Stimulated activated CD4-positive, alpha-beta T cell treated with anti-CD3 and anti-CD28 coated beads, Interleukin-1b, Interleukin-23, amount 100 ng/mL, for 24 hours (primary cell): ENCODE data around the gene MMP11.
"Not testable (repeated sequence)": the region's sequence is repeated elsewhere in the genome, so short reads cannot be mapped to it uniquely, and the experiment has no call there.

ENCODE experiments used
- DNase-seq, 4 experiments: peaks; one replicate each; pipeline ENCODE4 v3.0.0-alpha.2; 2020; ENCODE audit warnings: low read depth in 4 of 4, low spot score in 1 of 4

Gene MMP11

DNA sequence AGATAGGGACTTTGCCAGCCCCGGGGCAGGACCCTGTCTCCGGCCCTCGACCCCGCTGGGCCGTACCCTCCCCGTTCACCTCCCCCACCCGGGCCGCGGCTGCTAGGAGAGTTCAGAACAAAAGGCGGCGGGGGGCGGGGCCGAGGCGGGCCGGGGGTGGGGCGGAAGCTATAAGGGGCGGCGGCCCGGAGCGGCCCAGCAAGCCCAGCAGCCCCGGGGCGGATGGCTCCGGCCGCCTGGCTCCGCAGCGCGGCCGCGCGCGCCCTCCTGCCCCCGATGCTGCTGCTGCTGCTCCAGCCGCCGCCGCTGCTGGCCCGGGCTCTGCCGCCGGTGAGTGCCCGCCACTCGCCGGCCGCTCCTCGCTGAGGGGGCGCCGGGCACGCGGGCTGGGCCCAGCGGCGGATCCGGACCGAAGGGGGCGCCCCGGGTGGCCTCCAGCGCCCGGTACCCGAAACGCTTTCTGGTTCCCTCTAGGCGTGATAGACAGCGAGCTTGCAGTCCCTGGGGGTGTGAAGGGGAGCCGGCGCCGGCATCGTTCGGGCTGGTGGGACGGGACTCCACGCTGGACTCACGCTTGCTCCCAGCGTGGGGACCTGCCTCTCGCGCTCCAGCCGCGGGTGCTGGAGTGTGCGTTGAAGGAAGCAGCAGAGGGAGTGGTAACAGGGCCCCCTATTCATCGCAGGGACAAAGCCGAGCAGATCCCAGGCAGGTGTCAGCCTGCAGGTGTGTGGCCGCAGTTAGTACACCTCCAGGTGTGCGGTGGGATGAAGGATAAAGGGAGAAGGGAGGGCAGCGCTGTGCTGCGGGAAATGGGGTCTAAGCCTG, at the start of gene MMP11:
TSS of gene MMP11 (plus strand) at position 201 of the 825 bp plus-strand sequence. CDS start at position 223, 22 bp downstream.
- DNase-seq = peak in 2 of 4 experiments; percentile 33 to 49

- DNase-seq = not testable (repeated sequence)
Observed at GRCh38 chr22:23728108-23728507, 44.5 kb upstream of the MMP11 start.

- DNase-seq = no peak
Observed at GRCh38 chr22:23737696-23738095, 35.0 kb upstream of the MMP11 start.

DNA sequence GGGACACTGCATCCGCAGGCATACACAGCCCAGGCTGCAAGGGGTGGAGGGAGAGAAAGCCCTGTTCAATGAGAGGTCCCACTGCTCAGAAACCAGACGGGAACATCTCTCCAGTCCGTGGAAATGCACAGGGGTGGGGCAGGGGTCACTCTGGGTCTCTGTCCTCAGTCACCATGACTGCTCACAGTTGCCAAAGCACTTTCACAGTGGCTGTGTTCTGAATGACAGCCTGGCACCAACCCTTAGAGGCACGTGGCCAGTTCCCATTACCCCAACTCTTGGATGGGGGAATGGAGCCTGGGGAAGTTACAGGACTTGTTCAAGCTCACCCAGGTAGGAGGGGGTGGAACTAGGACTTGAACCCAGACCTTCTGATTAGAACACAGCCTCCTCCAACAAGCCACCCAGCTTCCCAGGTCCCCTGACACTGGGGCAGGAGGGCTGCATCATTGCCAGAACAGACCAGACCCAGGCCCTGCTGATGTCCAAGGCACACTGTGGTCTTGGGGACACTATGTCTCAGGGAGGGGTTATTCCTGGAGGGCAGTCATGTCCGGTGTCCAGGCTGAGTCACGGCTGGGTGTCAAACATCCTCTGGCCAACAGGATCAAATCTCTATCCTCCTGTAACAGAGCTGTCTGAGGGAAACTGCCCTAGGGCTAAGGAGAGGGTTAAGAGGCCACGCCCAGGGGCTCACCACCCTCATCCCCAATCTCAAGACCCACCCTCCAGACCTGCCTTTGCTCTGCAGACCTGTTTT, 30.0 kb upstream of the MMP11 start:
- no peak for DNase-seq

DNA sequence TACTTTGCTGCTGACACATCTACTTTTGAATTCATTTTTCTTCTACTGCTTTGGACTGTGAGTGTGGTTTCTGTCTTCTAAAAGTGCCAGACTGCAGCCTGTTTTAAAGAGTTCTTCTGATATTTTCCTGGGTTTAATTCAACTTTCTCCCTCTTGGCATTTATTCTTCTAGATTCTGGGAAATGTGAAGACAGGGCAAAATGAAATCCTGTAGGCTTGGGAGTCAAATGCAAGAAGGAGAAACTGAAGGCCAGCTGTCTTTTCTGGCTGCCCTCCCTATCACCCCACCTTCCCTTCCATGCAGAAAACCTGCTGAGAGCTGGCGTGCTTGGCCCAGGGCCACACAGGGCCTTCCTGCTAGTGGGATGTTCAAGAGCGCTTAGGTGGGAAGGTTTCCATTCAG, 29.3 kb upstream of the MMP11 start:
- no peak for DNase-seq

DNA sequence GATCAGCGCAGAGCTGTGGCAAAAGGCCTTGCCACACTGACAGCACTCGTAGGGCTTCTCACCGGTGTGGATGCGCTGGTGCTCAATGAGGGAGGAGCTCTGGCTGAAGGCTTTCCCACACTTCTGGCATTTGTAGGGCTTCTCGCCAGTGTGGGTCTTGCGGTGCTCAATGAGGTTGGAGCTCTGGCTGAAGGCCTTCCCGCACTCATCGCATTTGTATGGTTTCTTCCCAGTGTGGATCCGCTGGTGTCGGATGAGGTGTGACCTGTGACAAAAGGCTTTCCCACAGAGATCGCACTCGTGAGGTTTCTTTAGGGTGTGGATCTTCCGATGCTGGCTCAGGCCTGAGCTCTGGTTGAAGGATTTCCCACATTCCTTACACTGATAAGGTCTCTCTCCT, 28.6 kb upstream of the MMP11 start:
- DNase-seq = no peak

DNA sequence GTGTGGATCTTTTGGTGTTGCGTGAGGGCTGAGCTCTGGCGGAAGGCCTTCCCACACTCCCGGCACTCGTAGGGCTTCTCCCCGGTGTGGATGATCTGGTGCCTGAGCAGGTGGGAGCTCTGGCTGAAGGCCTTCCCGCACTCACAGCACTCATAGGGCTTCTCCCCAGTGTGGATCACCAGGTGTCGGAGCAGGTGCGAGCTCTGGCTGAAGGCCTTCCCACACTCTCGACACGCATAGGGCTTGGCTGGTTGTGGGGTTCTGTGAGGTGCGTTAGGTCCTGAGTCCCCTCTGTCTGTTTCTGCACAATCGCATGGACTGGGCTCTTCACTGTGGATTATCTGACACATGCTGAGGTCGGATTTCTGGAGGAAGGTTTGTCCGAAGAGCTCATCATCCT, 28.2 kb upstream of the MMP11 start:
- no peak for DNase-seq

GRCh38 chr22:23745791-23746190, 26.9 kb upstream of the MMP11 start:
- no peak for DNase-seq

DNA sequence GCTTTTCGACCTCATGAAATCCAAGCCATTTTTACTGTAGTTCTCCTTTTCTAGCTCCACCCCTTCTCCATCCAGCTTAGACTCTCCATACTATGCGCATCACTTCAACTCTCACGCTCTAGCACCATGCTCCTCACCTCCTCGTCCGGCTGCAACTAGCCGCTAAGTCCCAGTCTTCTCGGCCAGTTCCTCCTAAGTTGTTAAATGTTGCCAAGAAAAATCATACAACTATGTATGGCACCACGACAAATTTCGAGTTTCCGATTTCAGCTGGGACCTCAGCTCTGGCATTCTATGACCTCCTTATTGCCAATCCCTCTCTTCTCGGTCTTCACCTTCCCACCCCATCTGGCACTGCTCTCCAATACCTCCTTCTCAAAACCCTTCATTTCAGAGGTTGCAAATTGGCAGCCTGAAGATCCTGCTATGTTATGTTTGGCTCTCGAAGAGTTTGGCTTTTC, 22.8 kb upstream of the MMP11 start:
- no peak for DNase-seq

- DNase-seq = no peak
Observed at GRCh38 chr22:23750367-23750713, 22.3 kb upstream of the MMP11 start.

DNA sequence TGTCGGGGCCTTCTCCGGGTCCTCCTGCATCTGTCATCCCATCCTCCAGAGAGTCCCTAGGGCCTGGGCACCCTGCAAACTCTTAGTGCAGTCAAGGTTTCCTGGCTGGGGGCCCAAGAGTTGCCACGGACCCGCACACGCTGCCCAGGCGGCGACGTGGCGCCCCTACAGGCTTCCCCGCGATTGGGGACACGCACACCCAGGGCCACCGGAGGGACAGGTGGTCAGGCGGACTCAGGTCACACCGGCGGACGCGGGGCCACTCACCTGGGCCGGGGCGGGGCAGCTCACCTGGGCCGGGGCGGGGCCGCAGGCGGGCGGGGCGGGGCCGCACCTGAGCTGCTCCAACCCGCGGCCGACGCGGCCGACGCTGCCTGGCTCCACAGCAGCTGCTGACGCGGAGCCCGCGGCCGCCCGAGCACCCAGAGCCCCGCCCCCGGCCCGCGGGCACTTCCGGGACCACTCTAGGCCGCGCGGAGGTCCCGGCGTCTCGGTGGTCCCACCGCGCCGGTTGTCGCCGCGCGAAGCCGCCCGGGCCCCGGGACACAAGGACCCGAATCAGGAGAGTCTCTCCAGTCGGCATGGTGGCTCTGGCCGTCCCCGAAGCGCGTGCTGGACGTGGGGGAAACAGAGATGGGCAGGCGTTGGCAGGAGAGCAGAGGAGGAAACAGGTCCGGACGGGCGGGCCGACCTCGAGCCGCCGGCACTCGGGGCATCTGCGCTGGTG, 21.8 kb upstream of the MMP11 start, which contains the start of gene ZNF70:
TSS of gene ZNF70 (minus strand) at position 399 of the 727 bp plus-strand sequence. CDS start 5,972 bp downstream, outside the sequence.
- DNase-seq = peak; percentile 45 to 80 (median 64)

DNA sequence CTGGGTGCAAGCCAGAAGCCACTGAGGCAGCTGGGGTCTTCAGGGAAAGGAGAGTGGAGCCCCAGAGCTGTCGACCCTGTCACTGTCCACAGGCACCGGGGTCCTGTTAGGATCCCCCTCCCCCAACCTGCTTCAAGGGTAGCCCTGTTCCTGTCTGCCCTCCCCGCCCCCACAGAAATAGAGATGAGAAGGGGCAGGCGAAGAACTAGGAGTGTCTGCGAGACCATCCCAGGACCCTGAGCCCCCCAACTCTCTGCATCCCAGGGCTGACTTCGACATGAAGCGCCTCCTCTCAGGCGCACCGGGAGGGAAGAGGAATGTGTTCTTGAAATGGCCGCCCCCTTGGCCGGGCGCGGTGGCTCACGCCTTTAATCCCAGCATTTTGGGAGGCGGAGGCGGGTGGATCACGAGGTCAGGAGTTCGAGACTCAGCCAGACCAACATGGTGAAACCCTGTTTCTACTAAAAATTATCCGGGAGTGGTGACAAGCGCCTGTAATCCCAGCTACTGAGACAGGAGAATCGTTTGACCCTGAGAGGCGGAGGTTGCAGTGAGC, 21.1 kb upstream of the MMP11 start:
- DNase-seq = no peak

DNA sequence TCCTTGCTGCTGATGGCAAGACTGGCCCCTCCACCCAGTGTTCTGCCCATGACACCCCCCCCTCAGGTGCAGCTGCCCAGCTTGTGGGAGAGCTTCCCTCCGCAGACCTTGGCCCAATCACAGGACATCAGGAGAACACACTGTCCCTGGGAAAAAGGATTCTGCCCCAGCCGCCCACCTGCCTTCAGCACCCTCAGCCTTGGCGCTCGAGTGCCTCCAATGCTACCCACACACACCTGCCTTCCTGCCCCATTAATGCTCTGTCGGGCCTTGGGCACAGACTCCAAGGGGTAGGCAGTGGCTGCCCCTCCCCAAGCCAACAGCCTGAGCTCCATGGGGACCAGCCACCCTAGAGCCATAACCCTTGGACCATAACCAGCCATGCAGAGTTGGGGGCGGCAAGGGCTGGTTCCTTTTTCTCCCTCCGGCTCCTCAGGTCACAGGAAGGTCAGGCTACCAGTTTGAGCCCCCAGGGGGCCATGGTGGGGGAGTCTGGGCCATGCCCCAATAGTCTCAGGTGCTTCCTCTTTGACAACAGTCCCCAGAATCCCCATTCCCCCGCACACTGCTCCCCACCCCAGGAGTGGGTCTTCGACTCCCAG, 20.5 kb upstream of the MMP11 start:
- no peak for DNase-seq

DNA sequence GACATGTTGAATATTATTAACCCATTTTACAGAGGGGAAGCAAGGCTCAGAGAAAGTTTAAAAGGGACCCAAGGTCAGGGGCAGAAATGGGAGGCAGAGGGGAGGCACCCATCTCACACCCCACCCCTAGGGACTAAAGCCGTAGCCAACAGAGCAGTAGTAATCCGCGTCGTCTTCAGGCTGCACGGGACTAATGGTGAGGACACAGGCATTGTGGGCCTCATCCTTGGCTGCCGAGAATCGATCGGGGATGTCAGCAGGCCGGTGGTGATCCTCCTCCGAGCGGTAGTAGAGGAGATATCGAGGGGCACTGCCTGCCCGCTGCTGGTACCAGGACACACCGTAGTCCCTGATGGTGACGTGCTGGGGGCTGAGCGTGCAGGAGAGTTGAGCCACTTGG, 19.9 kb upstream of the MMP11 start:
- no peak for DNase-seq

DNA sequence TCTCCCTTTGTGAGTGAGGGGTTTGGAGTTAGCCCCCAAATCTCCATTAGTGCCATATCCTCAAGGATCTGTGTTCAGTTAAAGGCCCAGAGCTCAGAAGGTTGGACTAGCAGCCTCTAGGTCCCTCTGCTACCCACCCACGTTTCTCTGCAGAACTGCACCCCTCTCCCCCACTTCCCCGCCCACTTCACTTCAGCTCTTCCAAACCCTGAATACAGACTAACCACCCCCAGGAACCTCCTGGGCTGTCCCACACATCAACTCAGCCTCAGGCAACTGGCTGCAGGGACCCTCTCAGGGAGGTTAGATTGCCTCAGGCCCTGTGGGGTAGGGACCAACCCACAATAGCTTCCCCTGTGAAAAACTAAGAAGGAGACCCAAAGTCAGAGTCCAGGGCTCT, 19.3 kb upstream of the MMP11 start:
- no peak for DNase-seq

DNA sequence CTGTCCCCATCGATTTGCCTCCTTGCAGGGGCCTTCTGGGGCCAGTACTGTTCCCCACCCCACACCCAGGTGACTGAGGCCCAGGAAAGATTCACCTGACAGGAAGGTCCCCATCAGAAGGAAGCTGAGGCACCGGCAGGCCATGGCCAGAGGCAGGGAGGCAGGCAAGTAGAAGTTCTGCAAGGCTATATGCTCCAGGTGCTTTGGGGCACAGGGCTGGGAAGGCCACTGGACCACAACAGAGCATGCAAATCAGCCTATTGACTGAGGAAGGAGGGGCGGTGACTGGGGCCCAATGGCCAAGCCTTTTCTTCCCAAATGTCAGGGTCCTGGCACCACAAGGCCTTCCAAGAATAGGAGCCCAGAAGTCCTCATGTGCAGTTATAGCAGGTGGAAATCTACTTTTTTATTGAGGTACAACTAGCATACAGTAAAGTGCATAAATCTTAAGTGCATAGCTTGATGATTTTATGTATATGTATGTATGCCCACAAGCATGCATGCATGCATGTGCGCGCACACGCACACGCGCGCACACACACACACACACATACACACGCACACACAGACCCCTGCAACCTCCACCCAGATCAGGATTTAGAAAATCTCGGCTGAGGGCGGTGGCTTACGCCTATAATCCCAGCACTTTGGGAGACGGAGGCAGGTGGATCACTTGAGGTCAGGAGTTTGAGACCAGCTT, 18.3 kb upstream of the MMP11 start, which contains the start of gene VPREB3:
TSS of gene VPREB3 (minus strand) at position 206 of the 700 bp plus-strand sequence. CDS start at position 144, 62 bp downstream.
- no peak for DNase-seq

GRCh38 chr22:23754980-23755636, 17.5 kb upstream of the MMP11 start:
- DNase-seq = no peak

DNA sequence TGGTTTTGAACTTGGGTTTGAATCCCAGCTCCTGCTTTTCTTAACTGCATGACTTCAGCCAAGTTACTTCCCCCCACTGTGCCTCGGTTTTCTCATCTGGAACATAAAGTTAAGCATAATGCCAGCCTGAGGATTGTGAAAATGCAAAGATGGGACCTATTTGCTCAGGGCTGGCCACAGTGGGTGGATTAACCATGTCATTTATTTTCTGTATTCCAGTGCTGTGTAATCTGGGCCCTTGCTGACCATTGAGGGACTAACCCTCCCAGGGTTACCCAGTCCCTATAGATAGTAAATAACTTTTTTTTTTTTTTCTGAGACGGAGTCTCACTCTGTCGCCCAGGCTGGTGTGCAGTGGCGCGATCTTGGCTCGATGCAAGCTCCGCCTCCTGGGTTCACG, 16.9 kb upstream of the MMP11 start:
- DNase-seq = no peak

DNA sequence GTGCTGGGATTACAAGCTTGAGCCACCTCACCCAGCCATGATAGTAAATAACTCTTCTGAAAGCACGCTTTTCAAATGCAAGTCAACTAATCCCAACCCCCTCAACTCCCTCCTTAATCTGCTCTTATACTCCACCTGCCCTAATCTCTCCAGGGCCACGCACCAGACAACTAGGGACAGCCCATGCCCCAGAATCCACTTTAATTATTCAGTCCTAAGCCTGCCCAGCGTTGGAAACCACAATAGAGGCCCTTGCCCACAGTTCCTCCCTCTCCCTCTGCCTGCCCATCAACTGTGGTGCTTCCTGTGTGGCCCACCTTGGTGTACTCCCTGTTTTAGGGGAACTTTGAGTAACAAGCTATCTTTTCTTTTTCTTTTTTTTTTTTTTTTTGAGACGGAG, 15.8 kb upstream of the MMP11 start:
- DNase-seq = no peak

GRCh38 chr22:23759566-23759965, 13.1 kb upstream of the MMP11 start:
- DNase-seq = no peak
